Naive thymus-derived CD8-positive, alpha-beta T cell (primary cell): ENCODE data around the gene CFAP20DC. TPM values are rescaled to one million over a fixed set of nuclear protein-coding genes. Genes with fewer than 3 reads are reported as not detected.
A peak's percentile ranks its signal among the peaks of the same experiment; 100 is the strongest.

ENCODE experiments used
- ATAC-seq, 2 donors: fragments of 150-1000 bp; cut with Tn5 transposase in 1 of 2; sonication (Bioruptor Pico), chemical (Tn5 transposase) in 1 of 2; 1 replicate in 1 of 2; 2 replicates in 1 of 2; pipeline ENCODE4 v1.10.0; 2021; ENCODE audit warnings: mild to moderate bottlenecking in 2 of 2, moderate library complexity in 2 of 2
- POLR2A ChIA-PET: fragments of 350-600 bp; sonication (Branson Sonifier 250); formaldehyde crosslinking; loops from one replicate; lab custom pipeline; 2021; ENCODE audit warnings: antibody characterized with exemption; lab: Charles Lee
- DNase-seq, 10 donors: peaks; one replicate each; pipeline versions ENCODE4 v3.0.0 to v3.0.0-alpha.2; 2020 to 2022
- H3K27ac Mint-ChIP-seq, 10 donors: one replicate each; pipeline ENCODE4 v1.8.0; 2020 to 2022; ENCODE audit warnings: mild to moderate bottlenecking in 10 of 10, mixed read lengths in 10 of 10, moderate library complexity in 4 of 10, inconsistent platforms in 1 of 10
- H3K27me3 Mint-ChIP-seq, 5 donors: one replicate each; pipeline ENCODE4 v1.8.0; 2021 to 2022; ENCODE audit warnings: mixed read lengths in 5 of 5
- H3K36me3 Mint-ChIP-seq, 3 donors: one replicate each; pipeline ENCODE4 v1.8.0; 2020 to 2022; ENCODE audit warnings: mixed read lengths in 3 of 3, mild to moderate bottlenecking in 2 of 3, inconsistent platforms in 1 of 3
- H3K4me1 Mint-ChIP-seq, 4 donors: one replicate each; pipeline ENCODE4 v1.8.0; 2021 to 2022; ENCODE audit warnings: mixed read lengths in 4 of 4
- H3K4me3 Mint-ChIP-seq, 10 donors: one replicate each; pipeline ENCODE4 v1.8.0; 2020 to 2022; ENCODE audit warnings: mild to moderate bottlenecking in 10 of 10, mixed read lengths in 10 of 10, moderate library complexity in 6 of 10, inconsistent platforms in 1 of 10
- H3K9me3 Mint-ChIP-seq, 9 donors: one replicate each; pipeline ENCODE4 v1.8.0; 2020 to 2022; ENCODE audit warnings: mixed read lengths in 9 of 9, mild to moderate bottlenecking in 3 of 9, inconsistent platforms in 1 of 9, moderate library complexity in 1 of 9
- polyA plus RNA-seq, 3 donors: library from polyadenylated mRNA; unstranded; fragments of 300-500 nt; fragmentation: Illumina TruSeq; gene quantifications; one replicate each; pipeline ENCODE4 v1.2.3, GENCODE V29; 2021
- total RNA-seq, 8 experiments: library from RNA in 2 of 8; stranded (reverse) in 2 of 8; gene quantifications; one replicate each; pipeline ENCODE4 v1.2.3 and lab custom pipeline; 2021 to 2026

The CFAP20DC gene
- total and polyA plus RNA-seq, 5 experiments from 2014 or later = 0.13 to 0.27 (median 0.19) TPM; not detected in 1

GRCh38 chr3:59013611-59014010 lies 36.2 kb downstream of the CFAP20DC start:
- H3K9me3 Mint-ChIP-seq = peaks cover 0 to 8% (median 0%) of the 10 kb centered on the region in 9 donors
- H3K27ac Mint-ChIP-seq = no peak overlapping the region
- DNase-seq (no peak), ATAC-seq (no peak)
- no peaks in the 10 kb centered on the region for H3K4me1 Mint-ChIP-seq
- H3K4me3 Mint-ChIP-seq = no peak overlapping the region
- peaks cover 0 to 18% (median 3%) of the 10 kb centered on the region in 5 donors for H3K27me3 Mint-ChIP-seq
- POLR2A ChIA-PET = no interaction called here
- H3K36me3 Mint-ChIP-seq = no peaks in the 10 kb centered on the region

GRCh38 chr3:59006634-59007517 lies 42.9 kb downstream of the CFAP20DC start:
- no peak overlapping the region for H3K4me3 Mint-ChIP-seq
- H3K9me3 Mint-ChIP-seq = peaks cover 0 to 8% (median 0%) of the 10 kb centered on the region in 9 donors
- H3K27me3 Mint-ChIP-seq = peaks cover 0 to 17% (median 10%) of the 10 kb centered on the region in 5 donors
- ATAC-seq (no peak), DNase-seq (no peak)
- no peaks in the 10 kb centered on the region for H3K4me1 Mint-ChIP-seq
- POLR2A ChIA-PET = no interaction called here
- no peak overlapping the region for H3K27ac Mint-ChIP-seq
- H3K36me3 Mint-ChIP-seq = peaks cover 0 to 4% (median 0%) of the 10 kb centered on the region in 3 donors

GRCh38 chr3:59001675-59002074 lies 48.1 kb downstream of the CFAP20DC start:
- H3K27ac Mint-ChIP-seq = peak overlapping the region in 1 of 10 donors; percentile 30
- no peak overlapping the region for H3K4me3 Mint-ChIP-seq
- no peak for DNase-seq
- H3K27me3 Mint-ChIP-seq = peaks cover 0 to 17% (median 7%) of the 10 kb centered on the region in 5 donors
- H3K4me1 Mint-ChIP-seq = peaks cover 0 to 3% (median 0%) of the 10 kb centered on the region in 4 donors
- POLR2A ChIA-PET = no interaction called here
- no peak for ATAC-seq
- H3K9me3 Mint-ChIP-seq = no peaks in the 10 kb centered on the region
- H3K36me3 Mint-ChIP-seq = no peaks in the 10 kb centered on the region

- Mint-ChIP-seq H3K4me3 (no peak overlapping the region), H3K27ac (no peak overlapping the region), H3K4me1 (peaks cover 0 to 4% (median 1%) of the 10 kb centered on the region in 4 donors), H3K27me3 (peaks cover 0 to 9% (median 6%) of the 10 kb centered on the region in 5 donors), H3K36me3 (no peaks in the 10 kb centered on the region), H3K9me3 (no peaks in the 10 kb centered on the region)
- DNase-seq (no peak), ATAC-seq (no peak)
- POLR2A ChIA-PET = no interaction called here
These were observed 50.1 kb downstream of the CFAP20DC start for GRCh38 chr3:58999774-59000160.

GRCh38 chr3:58999134-58999773 lies 50.6 kb downstream of the CFAP20DC start:
- H3K27me3 Mint-ChIP-seq = peaks cover 0 to 9% (median 5%) of the 10 kb centered on the region in 5 donors
- ATAC-seq (no peak), DNase-seq (no peak)
- H3K36me3 Mint-ChIP-seq = no peaks in the 10 kb centered on the region
- H3K4me3 Mint-ChIP-seq = no peak overlapping the region
- POLR2A ChIA-PET = no interaction called here
- H3K27ac Mint-ChIP-seq = no peak overlapping the region
- no peaks in the 10 kb centered on the region for H3K9me3 Mint-ChIP-seq
- H3K4me1 Mint-ChIP-seq = peaks cover 0 to 8% (median 3%) of the 10 kb centered on the region in 4 donors

- Mint-ChIP-seq H3K36me3 (no peaks in the 10 kb centered on the region), H3K4me3 (no peak overlapping the region), H3K27me3 (peaks cover under 1 to 9% (median 5%) of the 10 kb centered on the region in 5 donors), H3K9me3 (no peaks in the 10 kb centered on the region), H3K4me1 (peaks cover 0 to 8% (median 3%) of the 10 kb centered on the region in 4 donors), H3K27ac (no peak overlapping the region)
- ATAC-seq (no peak), DNase-seq (no peak)
- POLR2A ChIA-PET = no interaction called here
These were observed 51.2 kb downstream of the CFAP20DC start for GRCh38 chr3:58998476-58999117.

DNA sequence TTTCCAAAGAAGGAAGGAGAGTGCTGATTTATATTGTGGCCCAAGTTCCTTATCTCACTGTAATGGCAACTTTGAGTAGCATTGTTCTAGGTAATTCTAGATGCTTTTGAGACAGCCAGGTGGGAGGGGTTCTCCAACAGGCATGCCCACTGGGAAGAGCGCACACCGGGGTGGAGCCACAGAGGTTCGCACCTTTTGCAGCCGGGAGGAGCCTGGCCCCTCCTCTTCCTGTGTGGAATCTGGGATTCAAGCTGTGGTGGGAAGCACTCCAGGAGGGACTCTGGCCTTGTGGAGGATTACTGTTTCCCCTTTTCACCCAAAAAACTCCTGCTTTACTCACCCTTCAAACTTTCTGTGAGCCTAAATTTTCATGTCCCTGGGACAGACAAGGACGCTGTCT lies 53.1 kb downstream of the CFAP20DC start:
- DNase-seq (no peak), ATAC-seq (no peak)
- H3K4me3 Mint-ChIP-seq = no peak overlapping the region
- H3K27ac Mint-ChIP-seq = no peak overlapping the region
- peaks cover 0 to 8% (median 3%) of the 10 kb centered on the region in 4 donors for H3K4me1 Mint-ChIP-seq
- H3K27me3 Mint-ChIP-seq = peaks cover 4 to 9% (median 5%) of the 10 kb centered on the region in 5 donors
- H3K9me3 Mint-ChIP-seq = no peaks in the 10 kb centered on the region
- H3K36me3 Mint-ChIP-seq = no peaks in the 10 kb centered on the region
- POLR2A ChIA-PET = no interaction called here

DNA sequence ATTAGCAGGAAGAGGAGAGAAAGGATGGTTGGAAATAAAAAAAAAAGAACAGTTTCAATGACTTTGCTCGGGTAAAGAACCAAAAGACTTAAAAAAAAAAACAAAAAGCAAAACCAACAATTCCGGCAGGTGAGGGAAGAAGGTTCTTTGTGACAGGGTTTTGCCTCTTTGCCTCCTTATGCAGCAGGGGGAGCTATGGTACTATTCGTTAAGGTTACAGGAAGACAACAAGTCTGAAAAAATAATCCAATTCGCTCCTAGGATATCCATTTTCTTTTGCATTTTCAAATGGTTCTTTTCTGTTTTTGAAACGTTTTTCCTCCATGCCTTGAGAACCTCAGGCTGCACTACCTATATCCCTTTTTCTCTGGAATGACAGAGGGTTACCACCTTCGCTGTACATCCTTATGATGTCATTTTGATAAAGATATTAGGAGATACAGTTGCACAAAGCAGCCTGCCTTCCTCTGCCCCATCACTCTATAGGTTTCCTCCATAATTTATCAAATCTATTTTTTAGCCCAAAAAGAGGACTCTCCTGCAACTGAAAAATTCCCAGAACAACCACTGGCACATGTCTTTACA lies 55.0 kb downstream of the CFAP20DC start:
- Mint-ChIP-seq H3K27ac (no peak overlapping the region), H3K27me3 (peaks cover 0 to 5% (median 3%) of the 10 kb centered on the region in 5 donors), H3K36me3 (no peaks in the 10 kb centered on the region), H3K4me3 (peak overlapping the region in 1 of 10 donors; percentile 22), H3K9me3 (no peaks in the 10 kb centered on the region), H3K4me1 (peaks cover 0 to 8% (median 1%) of the 10 kb centered on the region in 4 donors)
- POLR2A ChIA-PET = no interaction called here
- ATAC-seq (no peak), DNase-seq (peak in 7 of 10 donors; percentile 12 to 64 (median 22))

- DNase-seq (no peak), ATAC-seq (no peak)
- Mint-ChIP-seq H3K9me3 (no peaks in the 10 kb centered on the region), H3K27ac (no peak overlapping the region), H3K4me1 (peaks cover 0 to 8% (median 1%) of the 10 kb centered on the region in 4 donors), H3K36me3 (no peaks in the 10 kb centered on the region), H3K4me3 (no peak overlapping the region), H3K27me3 (peaks cover 0 to 5% (median 3%) of the 10 kb centered on the region in 5 donors)
- POLR2A ChIA-PET = no interaction called here
These were observed 56.3 kb downstream of the CFAP20DC start for GRCh38 chr3:58993547-58993946.

GRCh38 chr3:58991623-58992022 lies 58.2 kb downstream of the CFAP20DC start:
- peaks cover 0 to 1% (median 0%) of the 10 kb centered on the region in 9 donors for H3K9me3 Mint-ChIP-seq
- peaks cover 0 to 5% (median 3%) of the 10 kb centered on the region in 5 donors for H3K27me3 Mint-ChIP-seq
- POLR2A ChIA-PET = no interaction called here
- H3K27ac Mint-ChIP-seq = no peak overlapping the region
- H3K36me3 Mint-ChIP-seq = no peaks in the 10 kb centered on the region
- peaks cover 0 to 8% (median 1%) of the 10 kb centered on the region in 4 donors for H3K4me1 Mint-ChIP-seq
- DNase-seq (no peak), ATAC-seq (no peak)
- no peak overlapping the region for H3K4me3 Mint-ChIP-seq

GRCh38 chr3:58991026-58991425 lies 58.8 kb downstream of the CFAP20DC start:
- POLR2A ChIA-PET = no interaction called here
- Mint-ChIP-seq H3K27me3 (peaks cover 3 to 5% (median 4%) of the 10 kb centered on the region in 5 donors), H3K4me3 (no peak overlapping the region), H3K27ac (no peak overlapping the region), H3K9me3 (peaks cover 0 to 1% (median 0%) of the 10 kb centered on the region in 9 donors), H3K4me1 (peaks cover 0 to 8% (median 1%) of the 10 kb centered on the region in 4 donors), H3K36me3 (no peaks in the 10 kb centered on the region)
- DNase-seq (no peak), ATAC-seq (no peak)

DNA sequence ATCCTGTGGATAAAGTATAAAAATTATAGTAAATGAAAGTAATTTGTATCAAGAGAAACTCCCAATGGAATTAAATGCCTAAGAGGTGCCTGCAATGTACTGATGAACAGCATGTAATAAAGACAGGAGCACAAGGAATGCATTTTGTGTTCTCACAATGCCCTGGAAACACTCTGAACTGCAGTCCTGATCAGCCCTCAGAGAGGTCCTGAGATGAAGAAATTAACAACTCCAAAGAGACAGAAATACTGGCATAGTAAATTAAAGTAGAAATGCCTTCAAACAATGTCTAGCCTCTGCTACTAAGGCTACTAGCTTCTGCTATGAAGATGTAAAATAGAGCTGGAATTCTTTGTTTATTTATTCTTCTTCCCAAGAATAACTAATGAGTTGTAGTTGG lies 59.9 kb downstream of the CFAP20DC start:
- Mint-ChIP-seq H3K27me3 (peaks cover 5 to 13% (median 8%) of the 10 kb centered on the region in 5 donors), H3K4me3 (no peak overlapping the region), H3K36me3 (no peaks in the 10 kb centered on the region), H3K4me1 (peaks cover 0 to 6% (median 1%) of the 10 kb centered on the region in 4 donors), H3K9me3 (peaks cover 0 to 1% (median 0%) of the 10 kb centered on the region in 9 donors), H3K27ac (no peak overlapping the region)
- ATAC-seq (no peak), DNase-seq (no peak)
- POLR2A ChIA-PET = no interaction called here
